GM21515 (cell line): ENCODE measurements around the gene ABTB1.
A peak's percentile ranks its signal among the peaks of the same experiment; 100 is the strongest.

Experiments
- ATAC-seq: cut with Tn5 transposase; IDR thresholded peaks from one replicate; pipeline ENCODE4 v1.9.1; 2021; ENCODE audit not compliant: unreplicated experiment

The ABTB1 gene

GRCh38 chr3:127686512-127686894 is 13.8 kb downstream of the ABTB1 start:
- no peak for ATAC-seq

- no peak for ATAC-seq
Measured at GRCh38 chr3:127687228-127687737, 14.5 kb downstream of the ABTB1 start.

GRCh38 chr3:127688022-127688415 is 15.3 kb downstream of the ABTB1 start:
- ATAC-seq = no peak

- ATAC-seq = no peak
Measured at GRCh38 chr3:127688416-127689265, 15.9 kb downstream of the ABTB1 start.

- ATAC-seq = no peak
Measured at GRCh38 chr3:127689266-127689860, 16.6 kb downstream of the ABTB1 start.

GRCh38 chr3:127690106-127690505 is 17.4 kb downstream of the ABTB1 start:
- ATAC-seq = no peak

GRCh38 chr3:127690823-127691452 is 18.2 kb downstream of the ABTB1 start:
- no peak for ATAC-seq

GRCh38 chr3:127691489-127691888 is 18.7 kb downstream of the ABTB1 start:
- ATAC-seq = no peak

GRCh38 chr3:127691974-127692373 is 19.2 kb downstream of the ABTB1 start:
- no peak for ATAC-seq

GRCh38 chr3:127692501-127693335 is 20.0 kb downstream of the ABTB1 start:
- ATAC-seq = no peak

- ATAC-seq = no peak
Measured at GRCh38 chr3:127693336-127693843, 20.6 kb downstream of the ABTB1 start.

GRCh38 chr3:127694467-127695215 is 21.9 kb downstream of the ABTB1 start:
- no peak for ATAC-seq

- peak; percentile 78 for ATAC-seq
Measured at GRCh38 chr3:127697551-127698240, 24.9 kb downstream of the ABTB1 start.

- ATAC-seq = no peak
Measured at GRCh38 chr3:127698286-127698685, 25.5 kb downstream of the ABTB1 start.

- ATAC-seq = no peak
Measured at GRCh38 chr3:127698691-127699415, 26.1 kb downstream of the ABTB1 start.

GRCh38 chr3:127699416-127700300 is 26.9 kb downstream of the ABTB1 start:
- no peak for ATAC-seq

- no peak for ATAC-seq
Measured at GRCh38 chr3:127700406-127700805, 27.7 kb downstream of the ABTB1 start.
